ENCODE measurements around the gene KIAA0513.

Gene KIAA0513

DNA sequence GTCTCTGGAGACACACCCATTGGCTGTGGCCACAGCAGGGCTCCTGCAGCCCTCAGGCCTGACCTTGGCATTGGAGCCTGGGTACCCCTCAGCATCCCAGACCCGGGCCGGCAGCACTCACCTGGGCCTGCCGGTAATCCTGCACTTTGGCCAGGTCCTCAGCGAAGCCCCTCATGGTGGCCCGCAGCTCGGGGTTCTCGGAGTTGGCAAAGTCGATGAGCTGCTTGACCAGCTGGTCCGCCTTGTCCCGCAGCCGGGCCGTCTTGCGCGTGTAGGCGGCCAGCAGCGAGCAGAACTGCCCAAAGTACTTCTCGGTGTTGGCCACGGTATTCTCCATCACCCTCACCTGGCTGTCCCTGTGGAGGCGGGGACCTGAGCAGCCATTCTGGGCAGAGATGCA is 82.5 kb downstream of the KIAA0513 start:
- TF ChIP-seq, protein P1, sequence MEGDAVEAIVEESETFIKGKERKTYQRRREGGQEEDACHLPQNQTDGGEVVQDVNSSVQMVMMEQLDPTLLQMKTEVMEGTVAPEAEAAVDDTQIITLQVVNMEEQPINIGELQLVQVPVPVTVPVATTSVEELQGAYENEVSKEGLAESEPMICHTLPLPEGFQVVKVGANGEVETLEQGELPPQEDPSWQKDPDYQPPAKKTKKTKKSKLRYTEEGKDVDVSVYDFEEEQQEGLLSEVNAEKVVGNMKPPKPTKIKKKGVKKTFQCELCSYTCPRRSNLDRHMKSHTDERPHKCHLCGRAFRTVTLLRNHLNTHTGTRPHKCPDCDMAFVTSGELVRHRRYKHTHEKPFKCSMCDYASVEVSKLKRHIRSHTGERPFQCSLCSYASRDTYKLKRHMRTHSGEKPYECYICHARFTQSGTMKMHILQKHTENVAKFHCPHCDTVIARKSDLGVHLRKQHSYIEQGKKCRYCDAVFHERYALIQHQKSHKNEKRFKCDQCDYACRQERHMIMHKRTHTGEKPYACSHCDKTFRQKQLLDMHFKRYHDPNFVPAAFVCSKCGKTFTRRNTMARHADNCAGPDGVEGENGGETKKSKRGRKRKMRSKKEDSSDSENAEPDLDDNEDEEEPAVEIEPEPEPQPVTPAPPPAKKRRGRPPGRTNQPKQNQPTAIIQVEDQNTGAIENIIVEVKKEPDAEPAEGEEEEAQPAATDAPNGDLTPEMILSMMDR (IDR thresholded peaks at IDR 0.05; ENCODE audit: low read depth, low read length): no peak
- no peak for DNase-seq (ENCODE audit: extremely low read depth, low read depth)

DNA sequence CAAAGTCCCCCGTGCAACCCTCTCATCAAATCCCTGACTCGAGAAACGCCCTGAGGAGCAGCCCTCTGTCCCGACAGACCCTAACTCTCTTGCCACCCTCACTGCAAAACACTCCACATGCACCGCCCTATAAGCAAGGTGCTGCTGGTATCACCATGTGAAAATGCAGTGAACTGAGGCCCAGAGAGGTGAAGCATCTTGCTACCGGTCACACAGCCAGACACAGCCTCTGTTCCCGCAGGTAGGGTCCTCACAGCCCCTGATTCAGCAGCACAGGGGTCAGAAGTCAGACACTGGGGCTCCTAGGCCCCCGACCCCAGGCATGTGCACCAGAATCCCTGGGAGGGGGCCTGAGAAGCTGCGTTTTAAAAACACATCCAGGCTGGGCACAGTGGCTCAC is 83.6 kb downstream of the KIAA0513 start:
- TF ChIP-seq, protein P1 (IDR thresholded peaks at IDR 0.05; ENCODE audit: low read depth, low read length): no peak
- DNase-seq (ENCODE audit: extremely low read depth, low read depth): no peak

DNA sequence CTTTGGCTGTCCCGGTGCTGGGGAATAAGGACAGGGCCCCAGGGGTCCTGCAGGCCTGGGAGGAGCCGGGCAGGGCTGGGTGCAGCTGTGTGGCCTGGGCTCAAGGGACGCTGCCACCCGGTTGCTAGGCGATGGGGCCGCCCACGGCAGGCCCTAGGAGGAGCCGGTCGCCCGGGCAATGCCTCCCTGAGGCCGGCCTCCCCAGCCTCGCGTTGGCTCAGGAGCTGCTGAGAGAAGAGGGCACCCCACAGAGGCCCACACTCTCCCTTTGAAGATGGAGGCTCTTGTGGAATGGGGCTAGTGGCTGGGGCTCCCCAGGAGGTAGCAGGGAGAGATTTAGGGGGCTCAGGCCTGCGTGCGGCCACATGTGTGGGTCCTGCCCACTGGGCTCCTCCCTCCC is 84.8 kb downstream of the KIAA0513 start, which contains the start of gene CIBAR2:
TSS of gene CIBAR2 (minus strand) at position 109 of the 400 bp plus-strand sequence. CDS start 120 bp downstream, outside the sequence.
- TF ChIP-seq, protein P1 (IDR thresholded peaks at IDR 0.05; ENCODE audit: low read depth, low read length): no peak
- no peak for DNase-seq (ENCODE audit: extremely low read depth, low read depth)

DNA sequence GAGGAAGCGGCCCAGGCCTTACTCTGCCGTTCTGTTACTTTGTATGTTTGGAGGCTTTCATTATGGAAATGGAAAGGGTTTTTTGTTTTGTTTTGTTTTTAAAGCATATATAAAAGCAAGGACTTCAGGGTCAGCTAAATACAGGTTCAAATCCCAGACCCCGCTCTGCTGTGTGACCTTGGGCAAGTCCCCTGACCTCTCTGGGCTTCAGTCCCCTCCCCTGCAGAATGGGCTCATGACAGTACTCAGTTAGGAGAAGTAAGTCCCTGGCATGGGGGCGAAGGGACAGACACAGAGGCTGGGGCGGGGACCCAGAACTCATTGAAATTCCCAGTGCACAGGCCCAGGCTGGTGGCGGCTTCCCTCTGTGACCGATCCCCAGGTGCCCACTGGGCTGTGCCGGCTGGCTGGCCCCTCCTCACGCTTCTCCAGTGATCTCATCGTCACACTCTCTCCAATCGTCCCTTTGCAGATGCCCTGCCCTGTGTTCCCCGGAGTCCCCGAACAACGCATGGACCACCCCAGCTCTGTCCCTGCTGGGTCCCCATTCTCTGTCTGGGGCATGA is 85.7 kb downstream of the KIAA0513 start:
- TF ChIP-seq, protein P1 (IDR thresholded peaks at IDR 0.05; ENCODE audit: low read depth, low read length): no peak

DNA sequence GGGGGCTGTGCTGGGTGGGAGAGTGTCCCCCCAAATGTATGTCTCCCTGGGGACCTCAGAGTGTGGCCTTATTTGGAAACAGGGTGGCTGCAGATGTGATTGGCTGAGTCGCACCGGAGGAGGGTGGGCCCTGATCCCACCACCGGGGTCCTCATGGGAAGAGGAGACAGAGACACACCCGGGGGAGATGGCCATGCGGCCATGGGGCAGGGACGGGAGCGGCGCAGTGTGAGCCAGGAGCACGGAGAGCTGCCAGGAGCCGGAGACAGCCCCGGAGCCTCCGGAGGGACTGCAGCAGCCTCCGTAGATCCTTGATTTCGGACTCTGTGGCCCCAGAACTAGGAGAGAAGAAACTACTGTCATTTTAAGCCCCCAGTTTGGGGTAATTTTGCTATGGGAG is 86.3 kb downstream of the KIAA0513 start:
- TF ChIP-seq, protein P1 (IDR thresholded peaks at IDR 0.05; ENCODE audit: low read depth, low read length): no peak
- no peak for DNase-seq (ENCODE audit: extremely low read depth, low read depth)

More for the DNA sequence above, 85.7 kb downstream of the KIAA0513 start:
- no peak for DNase-seq (ENCODE audit: extremely low read depth, low read depth)

DNA sequence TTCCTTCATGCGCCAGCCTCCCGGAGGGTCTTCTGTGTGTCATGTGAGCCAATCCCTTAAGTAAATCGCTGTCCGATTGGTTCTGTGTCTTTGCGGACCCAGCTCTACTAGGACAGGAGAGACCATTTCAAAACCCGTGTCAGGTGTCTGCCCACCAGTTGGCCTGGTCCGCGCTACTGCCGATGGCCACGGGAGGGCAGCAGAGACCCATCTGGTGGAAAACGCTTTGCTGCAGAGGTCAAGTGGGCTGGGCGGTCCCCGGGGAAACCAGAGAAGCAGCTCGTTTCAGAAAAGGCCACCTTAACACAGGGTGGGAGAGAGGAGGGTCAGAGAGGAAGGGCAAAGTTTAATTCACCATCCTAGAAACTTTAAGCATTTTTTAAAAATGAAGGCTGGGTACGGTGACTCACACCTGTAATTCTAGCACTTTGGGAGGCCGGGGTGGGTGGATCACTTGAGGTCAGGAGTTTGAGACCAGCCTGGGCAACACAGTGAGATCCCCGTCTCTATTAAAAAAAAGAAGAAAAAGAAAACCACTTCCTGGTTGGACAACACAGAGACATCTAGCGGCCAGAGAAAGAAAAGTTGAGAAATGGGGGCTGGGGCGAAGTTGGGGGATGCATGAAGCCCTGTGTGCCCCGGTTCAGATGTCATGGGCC is 87.4 kb downstream of the KIAA0513 start:
- TF ChIP-seq, protein P1 (IDR thresholded peaks at IDR 0.05; ENCODE audit: low read depth, low read length): peak; percentile 34
- DNase-seq (ENCODE audit: extremely low read depth, low read depth): peak; percentile 44

DNA sequence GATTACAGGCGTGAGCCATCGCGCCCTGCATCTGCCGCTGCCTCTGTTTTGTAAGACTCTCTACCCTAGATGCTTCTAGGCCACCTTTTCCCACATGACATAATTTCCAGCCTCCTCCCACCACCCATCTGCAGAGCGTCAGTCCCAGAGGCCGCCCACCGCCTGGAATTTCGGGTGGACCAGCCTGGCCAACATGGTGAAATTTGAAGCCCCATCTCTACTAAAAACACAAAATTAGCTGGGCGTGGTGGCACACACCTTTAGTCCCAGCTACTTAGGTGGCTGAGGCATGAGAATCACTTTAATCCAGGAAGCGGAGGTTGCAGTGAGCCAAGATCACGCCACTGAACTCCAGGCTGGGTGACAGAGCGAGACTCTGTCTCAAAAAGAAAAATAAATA is 89.8 kb downstream of the KIAA0513 start:
- TF ChIP-seq, protein P1 (IDR thresholded peaks at IDR 0.05; ENCODE audit: low read depth, low read length): no peak
- no peak for DNase-seq (ENCODE audit: extremely low read depth, low read depth)

All from AG09319 (cell line).